ENCODE results near the gene TUT7. TPM values are rescaled to one million over a fixed set of nuclear protein-coding genes. Genes with fewer than 3 reads are reported as not detected.

The TUT7 gene
- total and polyA plus RNA-seq, 2 experiments from 2014 or later = 21.4 to 23.8 TPM

- Mint-ChIP-seq H3K27ac (no peak overlapping the region), H3K4me1 (peaks cover 11% of the 10 kb centered on the region), H3K4me3 (no peak overlapping the region), H3K36me3 (ENCODE audit: low read depth) (peaks cover 29% of the 10 kb centered on the region), H3K27me3 (ENCODE audit: insufficient read depth, low read depth, poor library complexity) (no peaks in the 10 kb centered on the region), H3K9me3 (no peaks in the 10 kb centered on the region)
- H3F3A ChIP-seq (replicated peaks; ENCODE audit: low read depth) = no peaks in the 10 kb centered on the region
- no peak overlapping the region for H3K4me3 ChIP-seq
- peaks cover 13% of the 10 kb centered on the region for H4K20me1 ChIP-seq (replicated peaks; ENCODE audit: insufficient read depth)
- TF ChIP-seq CREB1 (CRISPR knock-in tag; IDR thresholded peaks at IDR 0.05; ENCODE audit: low read depth) = no peak
- no peak for TF ChIP-seq POLR2AphosphoS5 (IDR thresholded peaks at IDR 0.05; ENCODE audit: low read depth)
- no peak for TF ChIP-seq STAT1 (IDR thresholded peaks at IDR 0.05; ENCODE audit: unreplicated experiment)
- TF ChIP-seq CTCF (conservative IDR thresholded peaks at IDR 0.05; ENCODE audit: low read depth in 2 of 2) = no peak
- TF ChIP-seq NANOG (IDR thresholded peaks at IDR 0.05; ENCODE audit: borderline replicate concordance) = no peak
- no peak for TF ChIP-seq JUNB (IDR thresholded peaks at IDR 0.05; ENCODE audit: unreplicated experiment)
- no peak for TF ChIP-seq ZNF462 (CRISPR knock-in tag; IDR thresholded peaks at IDR 0.05)
- no peak for TF ChIP-seq ZNF331 (CRISPR knock-in tag; IDR thresholded peaks at IDR 0.05; ENCODE audit: low read depth)
- no peak for TF ChIP-seq ETS1 (IDR thresholded peaks at IDR 0.05)
- no peak for TF ChIP-seq ZNF114 (CRISPR knock-in tag; IDR thresholded peaks at IDR 0.05)
- no peak for TF ChIP-seq REST (IDR thresholded peaks at IDR 0.05; ENCODE audit: unreplicated experiment)
- no peak for TF ChIP-seq EZH2phosphoT487 (IDR thresholded peaks at IDR 0.05; ENCODE audit: unreplicated experiment)
- no peak for TF ChIP-seq EZH2 (IDR thresholded peaks at IDR 0.05; ENCODE audit: low read depth, unreplicated experiment)
- no peaks in the 10 kb centered on the region for H3K9me2 ChIP-seq (ENCODE audit: insufficient read depth)
- H3K4me2 ChIP-seq = no peak overlapping the region
- no peak overlapping the region for H2AFZ ChIP-seq
- no peak overlapping the region for H3K27ac ChIP-seq (ENCODE audit: low read depth)
- H3K4me1 ChIP-seq (ENCODE audit: insufficient read depth) = peaks cover 8% of the 10 kb centered on the region
- H3K79me2 ChIP-seq (replicated peaks; ENCODE audit: insufficient read depth) = peaks cover 69% of the 10 kb centered on the region
- peaks cover 12% of the 10 kb centered on the region; the same call in 1 of the 2 replicates for H3K36me3 ChIP-seq (ENCODE audit: insufficient read depth)
- ATAC-seq = no peak
- no peaks in the 10 kb centered on the region for H3K27me3 ChIP-seq (ENCODE audit: insufficient read depth)
- no peak for DNase-seq (ENCODE audit: low spot score)
Observed at GRCh38 chr9:86347991-86348390, 6.2 kb downstream of the TUT7 start.

Data from GM23338 (cell line).